K562 (cell line): ENCODE results near the gene NASP. TPM values are rescaled to one million over a fixed set of nuclear protein-coding genes. Genes with fewer than 3 reads are reported as not detected.

Experiments used
- ASH1L ChIP-seq: fragments of 450-650 bp; IDR thresholded peaks from 2 replicates; pipeline ENCODE4 v1.6.1; 2018; ENCODE audit warnings: borderline replicate concordance, mild to moderate bottlenecking, low read depth; ENCODE audit not compliant: partially characterized antibody
- CAMTA2 ChIP-seq: fragments of 250-450 bp; sonication (Bioruptor Pico); conservative IDR thresholded peaks from 2 replicates; pipeline ENCODE4 v1.5.1; 2022
- CUX1 ChIP-seq: fragments of 200-800 bp; sonication (Bioruptor generic); IDR thresholded peaks from 2 replicates; pipeline ENCODE4 v1.6.1; 2016; ENCODE audit warnings: missing genetic modification characterization, missing compliant biosample characterization
- ELF4 ChIP-seq: fragments of 450-650 bp; formaldehyde crosslinking; IDR thresholded peaks from 2 replicates; pipeline ENCODE4 v1.4.0; 2022; ENCODE audit warnings: missing genetic modification characterization
- HMG20A ChIP-seq: fragments of 450-650 bp; formaldehyde crosslinking; conservative IDR thresholded peaks from 2 replicates; pipeline ENCODE4 v1.4.0; 2020; ENCODE audit warnings: mild to moderate bottlenecking, mixed read lengths
- KAT8 ChIP-seq: fragments of 450-650 bp; IDR thresholded peaks from 2 replicates; pipeline ENCODE4 v1.6.1; 2016; ENCODE audit warnings: low read depth, mild to moderate bottlenecking
- PHB ChIP-seq: fragments of 250-450 bp; sonication (Bioruptor Pico); IDR thresholded peaks from 2 replicates; pipeline ENCODE4 v1.5.0; 2021
- PYGO2 ChIP-seq: fragments of 450-650 bp; IDR thresholded peaks from 2 replicates; pipeline ENCODE4 v1.6.1; 2016; ENCODE audit warnings: mild to moderate bottlenecking, missing genetic modification characterization, moderate library complexity, missing compliant biosample characterization
- RB1 ChIP-seq: fragments of 450-650 bp; IDR thresholded peaks from 2 replicates; pipeline ENCODE4 v1.6.1; 2017; ENCODE audit warnings: low read depth, mild to moderate bottlenecking
- RBFOX2 ChIP-seq: fragments of 200-400 bp; formaldehyde crosslinking; IDR thresholded peaks from 2 replicates; pipeline ENCODE4 v1.6.1; 2017; ENCODE audit warnings: low read depth, mild to moderate bottlenecking, low read length, moderate library complexity
- SNAPC5 ChIP-seq: fragments of 250-450 bp; sonication (Bioruptor Pico); IDR thresholded peaks from 2 replicates; pipeline ENCODE4 v1.8.0; 2021; ENCODE audit warnings: moderate library complexity, mild to moderate bottlenecking, inconsistent platforms
- SNRNP70 ChIP-seq: fragments of 200-400 bp; formaldehyde crosslinking; optimal IDR thresholded peaks from 2 replicates; pipeline ENCODE3; 2017; ENCODE audit warnings: low read depth, low read length
- SP1 ChIP-seq: sonication (generic); formaldehyde crosslinking; IDR thresholded peaks from 2 replicates; pipeline ENCODE4 v1.8.1; 2022; ENCODE audit warnings: mild to moderate bottlenecking, missing genetic modification reagents
- SRSF7 ChIP-seq: fragments of 200-400 bp; formaldehyde crosslinking; optimal IDR thresholded peaks from 2 replicates; pipeline ENCODE3; 2017; ENCODE audit warnings: mild to moderate bottlenecking, low read depth, low read length
- ZBED1 ChIP-seq: IDR thresholded peaks from 2 replicates; pipeline ENCODE4 v1.6.1; 2014
- polyA plus RNA-seq, 8 experiments: library from polyadenylated mRNA; depleted of rRNA in 4 of 8; stranded (reverse) in 5 of 8; unstranded in 3 of 8; fragments of >200 nt; fragmentation: Nextera tagmentation in 2 of 8; fragmentation: Illumina TruSeq in 1 of 8; extraction: Ambion mirVana in 2 of 8; extraction: Trizol in 1 of 8; gene quantifications; 2 replicates each; pipeline versions ENCODE4 v1.2.1 to v1.2.3, GENCODE V29; 2011 to 2014; ENCODE audit warnings: inconsistent platforms in 1 of 8, missing spikeins in 1 of 8
- total RNA-seq, 7 experiments: library from RNA; depleted of rRNA in 6 of 7; stranded (reverse); fragments of >200 nt in 6 of 7; fragmentation: Illumina TruSeq in 2 of 7; extraction: Trizol in 2 of 7; gene quantifications; 2 replicates each; pipeline versions ENCODE4 v1.2.1 to v1.2.3, GENCODE V29; 2011 to 2021; ENCODE audit warnings: low replicate concordance in 1 of 7
- TF ChIP-seq, protein P1 (sequence below): fragments of 450-650 bp; IDR thresholded peaks from 2 replicates; pipeline ENCODE4 v1.6.1; 2017; ENCODE audit warnings: antibody characterized with exemption, mild to moderate bottlenecking

NASP gene
- total and polyA plus RNA-seq, 9 of the 15 experiments (the other 6 are each of a cell fraction or from before 2014, with no cell fraction given) = 199 to 578 (median 419) TPM

GRCh38 chr1:45536886-45537285 is 47.0 kb upstream of the NASP start (continued):
- TF ChIP-seq CUX1 (CRISPR knock-in tag) (no peak), SNAPC5 (no peak), ELF4 (CRISPR knock-in tag) (no peak), HMG20A (CRISPR knock-in tag) (no peak), SP1 (CRISPR knock-in tag) (no peak), SRSF7 (no peak), PYGO2 (tag) (no peak), SNRNP70 (no peak), CAMTA2 (no peak), RBFOX2 (no peak), ASH1L (no peak), ZBED1 (no peak), PHB (CRISPR knock-in tag) (no peak), RB1 (no peak), KAT8 (no peak)
- TF ChIP-seq, protein P1, sequence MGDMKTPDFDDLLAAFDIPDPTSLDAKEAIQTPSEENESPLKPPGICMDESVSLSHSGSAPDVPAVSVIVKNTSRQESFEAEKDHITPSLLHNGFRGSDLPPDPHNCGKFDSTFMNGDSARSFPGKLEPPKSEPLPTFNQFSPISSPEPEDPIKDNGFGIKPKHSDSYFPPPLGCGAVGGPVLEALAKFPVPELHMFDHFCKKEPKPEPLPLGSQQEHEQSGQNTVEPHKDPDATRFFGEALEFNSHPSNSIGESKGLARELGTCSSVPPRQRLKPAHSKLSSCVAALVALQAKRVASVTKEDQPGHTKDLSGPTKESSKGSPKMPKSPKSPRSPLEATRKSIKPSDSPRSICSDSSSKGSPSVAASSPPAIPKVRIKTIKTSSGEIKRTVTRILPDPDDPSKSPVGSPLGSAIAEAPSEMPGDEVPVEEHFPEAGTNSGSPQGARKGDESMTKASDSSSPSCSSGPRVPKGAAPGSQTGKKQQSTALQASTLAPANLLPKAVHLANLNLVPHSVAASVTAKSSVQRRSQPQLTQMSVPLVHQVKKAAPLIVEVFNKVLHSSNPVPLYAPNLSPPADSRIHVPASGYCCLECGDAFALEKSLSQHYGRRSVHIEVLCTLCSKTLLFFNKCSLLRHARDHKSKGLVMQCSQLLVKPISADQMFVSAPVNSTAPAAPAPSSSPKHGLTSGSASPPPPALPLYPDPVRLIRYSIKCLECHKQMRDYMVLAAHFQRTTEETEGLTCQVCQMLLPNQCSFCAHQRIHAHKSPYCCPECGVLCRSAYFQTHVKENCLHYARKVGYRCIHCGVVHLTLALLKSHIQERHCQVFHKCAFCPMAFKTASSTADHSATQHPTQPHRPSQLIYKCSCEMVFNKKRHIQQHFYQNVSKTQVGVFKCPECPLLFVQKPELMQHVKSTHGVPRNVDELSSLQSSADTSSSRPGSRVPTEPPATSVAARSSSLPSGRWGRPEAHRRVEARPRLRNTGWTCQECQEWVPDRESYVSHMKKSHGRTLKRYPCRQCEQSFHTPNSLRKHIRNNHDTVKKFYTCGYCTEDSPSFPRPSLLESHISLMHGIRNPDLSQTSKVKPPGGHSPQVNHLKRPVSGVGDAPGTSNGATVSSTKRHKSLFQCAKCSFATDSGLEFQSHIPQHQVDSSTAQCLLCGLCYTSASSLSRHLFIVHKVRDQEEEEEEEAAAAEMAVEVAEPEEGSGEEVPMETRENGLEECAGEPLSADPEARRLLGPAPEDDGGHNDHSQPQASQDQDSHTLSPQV = 0 out of 2 replicates have a peak, but pooled peaks have one; percentile 43
